Thyroid gland (tissue), 4 donors: ENCODE measurements around the gene UBXN2A.

ENCODE experiments used
- POLR2A ChIP-seq, 2 donors: fragments of 450-650 bp; IDR thresholded peaks; one replicate each; pipeline ENCODE4 v1.6.1; 2017; ENCODE audit warnings: antibody characterized with exemption in 2 of 2, mild to moderate bottlenecking in 2 of 2, moderate library complexity in 1 of 2
- TF ChIP-seq, protein P1 (sequence below), 6 experiments: fragments of 200-600 bp in 3 of 6; fragments of 450-650 bp in 3 of 6; sonication (generic) in 3 of 6; IDR thresholded peaks; one replicate each; pipeline ENCODE4 v1.5.1; 2016 to 2019; ENCODE audit warnings: antibody characterized with exemption in 6 of 6, mild to moderate bottlenecking in 2 of 6, inconsistent platforms in 1 of 6, moderate library complexity in 1 of 6

DNA sequence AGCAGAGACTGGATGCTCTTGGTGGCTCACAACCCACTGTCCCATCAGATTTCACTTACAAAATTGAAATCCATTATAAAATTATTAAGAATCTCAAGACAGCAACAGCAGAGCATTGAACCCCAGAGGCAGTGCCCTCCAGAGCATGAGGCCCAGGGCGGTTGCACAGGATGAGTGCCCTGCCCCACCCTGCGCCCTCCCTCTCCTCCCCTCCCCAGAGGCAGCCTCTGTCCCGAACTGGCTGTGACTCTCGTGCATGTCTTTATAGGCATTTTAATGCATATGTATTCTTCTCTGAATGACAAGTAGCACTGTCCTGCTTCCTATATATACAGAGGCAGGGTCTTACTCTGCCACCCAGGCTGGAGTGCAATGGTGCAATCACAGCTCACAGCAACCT is 80.0 kb downstream of the UBXN2A start:
- TF ChIP-seq, protein P1, sequence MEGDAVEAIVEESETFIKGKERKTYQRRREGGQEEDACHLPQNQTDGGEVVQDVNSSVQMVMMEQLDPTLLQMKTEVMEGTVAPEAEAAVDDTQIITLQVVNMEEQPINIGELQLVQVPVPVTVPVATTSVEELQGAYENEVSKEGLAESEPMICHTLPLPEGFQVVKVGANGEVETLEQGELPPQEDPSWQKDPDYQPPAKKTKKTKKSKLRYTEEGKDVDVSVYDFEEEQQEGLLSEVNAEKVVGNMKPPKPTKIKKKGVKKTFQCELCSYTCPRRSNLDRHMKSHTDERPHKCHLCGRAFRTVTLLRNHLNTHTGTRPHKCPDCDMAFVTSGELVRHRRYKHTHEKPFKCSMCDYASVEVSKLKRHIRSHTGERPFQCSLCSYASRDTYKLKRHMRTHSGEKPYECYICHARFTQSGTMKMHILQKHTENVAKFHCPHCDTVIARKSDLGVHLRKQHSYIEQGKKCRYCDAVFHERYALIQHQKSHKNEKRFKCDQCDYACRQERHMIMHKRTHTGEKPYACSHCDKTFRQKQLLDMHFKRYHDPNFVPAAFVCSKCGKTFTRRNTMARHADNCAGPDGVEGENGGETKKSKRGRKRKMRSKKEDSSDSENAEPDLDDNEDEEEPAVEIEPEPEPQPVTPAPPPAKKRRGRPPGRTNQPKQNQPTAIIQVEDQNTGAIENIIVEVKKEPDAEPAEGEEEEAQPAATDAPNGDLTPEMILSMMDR (IDR thresholded peaks at IDR 0.05) = no peak
- no peak for TF ChIP-seq POLR2A (IDR thresholded peaks at IDR 0.05)
